Chondrocyte (in vitro differentiated cells): ENCODE results near the gene ASAH2. TPM values are rescaled to one million over a fixed set of nuclear protein-coding genes. Genes with fewer than 3 reads are reported as not detected.
A peak's percentile ranks its signal among the peaks of the same experiment; 100 is the strongest.

Source experiments
- DNase-seq: peaks from one replicate; pipeline ENCODE4 v3.0.0; 2021; ENCODE audit warnings: mixed read lengths, low spot score
- H3K27ac Mint-ChIP-seq: one replicate; pipeline ENCODE4 v1.8.0; 2021; ENCODE audit warnings: mild to moderate bottlenecking, moderate library complexity, mixed read lengths; ENCODE audit not compliant: unreplicated experiment
- H3K27me3 Mint-ChIP-seq: 2 replicates; pipeline ENCODE4 v1.8.0; 2021; ENCODE audit warnings: low read depth, mixed read lengths
- H3K36me3 Mint-ChIP-seq: 2 replicates; pipeline ENCODE4 v1.8.0; 2021; ENCODE audit warnings: low read depth, mixed read lengths
- H3K4me1 Mint-ChIP-seq: 2 replicates; pipeline ENCODE4 v1.8.0; 2021; ENCODE audit warnings: low read depth, mild to moderate bottlenecking, mixed read lengths
- H3K4me3 Mint-ChIP-seq: one replicate; pipeline ENCODE4 v1.8.0; 2021; ENCODE audit warnings: mild to moderate bottlenecking, moderate library complexity, mixed read lengths; ENCODE audit not compliant: unreplicated experiment
- H3K9me3 Mint-ChIP-seq: 2 replicates; pipeline ENCODE4 v1.8.0; 2021; ENCODE audit warnings: low read depth, mixed read lengths
- CTCF ChIP-seq: fragments of 200-600 bp; sonication (generic); IDR thresholded peaks from 2 replicates; pipeline ENCODE4 v1.5.0; 2021; ENCODE audit warnings: antibody characterized with exemption, mild to moderate bottlenecking, moderate library complexity
- total RNA-seq: library from RNA; stranded (reverse); gene quantifications from 3 replicates; pipeline ENCODE4 v1.2.1, GENCODE V29; 2021

Gene ASAH2
- total RNA-seq, 1 donor from 2014 or later, result 1.2 TPM

- no peak for DNase-seq
- no peak overlapping the region for H3K27ac Mint-ChIP-seq
- H3K36me3 Mint-ChIP-seq, result no peaks in the 10 kb centered on the region
- no peak for TF ChIP-seq CTCF
- no peaks in the 10 kb centered on the region for H3K9me3 Mint-ChIP-seq
- peaks cover 49% of the 10 kb centered on the region for H3K27me3 Mint-ChIP-seq
- H3K4me1 Mint-ChIP-seq, result no peaks in the 10 kb centered on the region
- no peak overlapping the region for H3K4me3 Mint-ChIP-seq
Observed at GRCh38 chr10:50226610-50227009, 24.7 kb downstream of the ASAH2 start.

- Mint-ChIP-seq H3K27ac (no peak overlapping the region), H3K36me3 (no peaks in the 10 kb centered on the region), H3K4me3 (no peak overlapping the region), H3K9me3 (no peaks in the 10 kb centered on the region), H3K4me1 (no peaks in the 10 kb centered on the region), H3K27me3 (peaks cover 47% of the 10 kb centered on the region)
- DNase-seq, result no peak
- TF ChIP-seq CTCF, result peak; percentile 81
Observed at GRCh38 chr10:50224330-50224952, 26.9 kb downstream of the ASAH2 start.

GRCh38 chr10:50222199-50222598 lies 29.1 kb downstream of the ASAH2 start:
- peaks cover 35% of the 10 kb centered on the region for H3K27me3 Mint-ChIP-seq
- H3K36me3 Mint-ChIP-seq, result no peaks in the 10 kb centered on the region
- no peaks in the 10 kb centered on the region for H3K9me3 Mint-ChIP-seq
- no peaks in the 10 kb centered on the region for H3K4me1 Mint-ChIP-seq
- no peak for TF ChIP-seq CTCF
- H3K4me3 Mint-ChIP-seq, result no peak overlapping the region
- no peak overlapping the region for H3K27ac Mint-ChIP-seq
- DNase-seq, result no peak

- H3K27me3 Mint-ChIP-seq, result peaks cover 35% of the 10 kb centered on the region
- H3K9me3 Mint-ChIP-seq, result no peaks in the 10 kb centered on the region
- no peak for TF ChIP-seq CTCF
- no peak overlapping the region for H3K27ac Mint-ChIP-seq
- H3K4me3 Mint-ChIP-seq, result no peak overlapping the region
- H3K4me1 Mint-ChIP-seq, result no peaks in the 10 kb centered on the region
- H3K36me3 Mint-ChIP-seq, result no peaks in the 10 kb centered on the region
- DNase-seq, result no peak
Observed at GRCh38 chr10:50221470-50221869, 29.8 kb downstream of the ASAH2 start.

- DNase-seq, result no peak
- Mint-ChIP-seq H3K4me1 (no peaks in the 10 kb centered on the region), H3K27me3 (peaks cover 40% of the 10 kb centered on the region), H3K36me3 (no peaks in the 10 kb centered on the region), H3K4me3 (no peak overlapping the region), H3K9me3 (no peaks in the 10 kb centered on the region), H3K27ac (no peak overlapping the region)
- TF ChIP-seq CTCF, result no peak
Observed at GRCh38 chr10:50219646-50220045, 31.7 kb downstream of the ASAH2 start.
